WERI-Rb-1 (cell line): Measurements from ENCODE around the gene C1QTNF6.

Experiments used
- DNase-seq: peaks from one replicate; pipeline ENCODE4 v3.0.0-alpha.2; 2020
- H3K27ac ChIP-seq: fragments of 250-450 bp; sonication (Bioruptor Pico); 2 replicates; pipeline ENCODE4 v1.5.1; 2020; ENCODE audit warnings: mild to moderate bottlenecking, moderate library complexity
- H3K27me3 ChIP-seq: fragments of 250-450 bp; sonication (Bioruptor Pico); 2 replicates; pipeline ENCODE4 v1.5.1; 2021; ENCODE audit warnings: mild to moderate bottlenecking, low read depth, moderate library complexity; ENCODE audit not compliant: insufficient read depth, severe bottlenecking
- H3K36me3 ChIP-seq: fragments of 250-450 bp; sonication (Bioruptor Pico); 2 replicates; pipeline ENCODE4 v1.5.1; 2020; ENCODE audit warnings: mild to moderate bottlenecking, moderate library complexity
- H3K4me3 ChIP-seq: 2 replicates; pipeline ENCODE4 v1.5.1; 2011; ENCODE audit warnings: low read depth, mild to moderate bottlenecking, control low read depth, low read length
- H3K9me3 ChIP-seq: fragments of 250-450 bp; sonication (Bioruptor Pico); 2 replicates; pipeline ENCODE4 v1.5.1; 2021; ENCODE audit warnings: mild to moderate bottlenecking, moderate library complexity; ENCODE audit not compliant: severe bottlenecking
- CTCF ChIP-seq: IDR thresholded peaks from 2 replicates; pipeline ENCODE4 v1.5.1; 2011; ENCODE audit warnings: low read depth, mild to moderate bottlenecking, control low read depth, inconsistent platforms, low read length

The C1QTNF6 gene

GRCh38 chr22:37165066-37165465, 23.0 kb downstream of the C1QTNF6 start:
- no peak overlapping the region for H3K4me3 ChIP-seq
- H3K27ac ChIP-seq, result no peak overlapping the region
- H3K9me3 ChIP-seq, result peaks cover 4% of the 10 kb centered on the region
- no peaks in the 10 kb centered on the region for H3K27me3 ChIP-seq
- no peak for TF ChIP-seq CTCF
- H3K36me3 ChIP-seq, result no peaks in the 10 kb centered on the region
- DNase-seq, result no peak

GRCh38 chr22:37164505-37164887, 23.6 kb downstream of the C1QTNF6 start:
- Histone ChIP-seq H3K36me3 (no peaks in the 10 kb centered on the region), H3K27ac (no peak overlapping the region), H3K4me3 (no peak overlapping the region), H3K9me3 (peaks cover 4% of the 10 kb centered on the region), H3K27me3 (no peaks in the 10 kb centered on the region)
- TF ChIP-seq CTCF, result no peak
- DNase-seq, result no peak

- DNase-seq, result no peak
- TF ChIP-seq CTCF, result no peak
- H3K4me3 ChIP-seq, result no peak overlapping the region
- H3K27me3 ChIP-seq, result no peaks in the 10 kb centered on the region
- peaks cover 4% of the 10 kb centered on the region for H3K9me3 ChIP-seq
- no peaks in the 10 kb centered on the region for H3K36me3 ChIP-seq
- no peak overlapping the region for H3K27ac ChIP-seq
These were observed 24.2 kb downstream of the C1QTNF6 start for GRCh38 chr22:37163575-37164504.

- Histone ChIP-seq H3K9me3 (peaks cover 4% of the 10 kb centered on the region), H3K36me3 (no peaks in the 10 kb centered on the region), H3K27ac (no peak overlapping the region), H3K4me3 (no peak overlapping the region), H3K27me3 (no peaks in the 10 kb centered on the region)
- TF ChIP-seq CTCF, result no peak
- no peak for DNase-seq
These were observed 25.0 kb downstream of the C1QTNF6 start for GRCh38 chr22:37163096-37163489.

GRCh38 chr22:37162221-37163095, 25.6 kb downstream of the C1QTNF6 start:
- Histone ChIP-seq H3K27ac (no peak overlapping the region), H3K36me3 (no peaks in the 10 kb centered on the region), H3K4me3 (no peak overlapping the region), H3K9me3 (peaks cover 4% of the 10 kb centered on the region), H3K27me3 (no peaks in the 10 kb centered on the region)
- no peak for DNase-seq
- no peak for TF ChIP-seq CTCF
